Epithelial cell of esophagus (primary cell): ENCODE measurements around the gene MYCBP2.
"Not testable (repeated sequence)": the region's sequence is repeated elsewhere in the genome, so short reads cannot be mapped to it uniquely, and the experiment has no call there.

Experiments used
- DNase-seq: peaks from one replicate; pipeline ENCODE4 v3.0.0; 2010; ENCODE audit warnings: low read depth
- H3K4me3 ChIP-seq: 2 replicates; pipeline ENCODE4 v1.5.1; 2011; ENCODE audit warnings: mild to moderate bottlenecking, low read length, control low read depth
- TF ChIP-seq, protein P1 (sequence below): IDR thresholded peaks from 2 replicates; pipeline ENCODE4 v1.5.1; 2011; ENCODE audit warnings: low read depth, mild to moderate bottlenecking, low read length, control low read depth, inconsistent platforms; ENCODE audit not compliant: insufficient read depth; ENCODE audit errors: missing control alignments

The MYCBP2 gene

DNA sequence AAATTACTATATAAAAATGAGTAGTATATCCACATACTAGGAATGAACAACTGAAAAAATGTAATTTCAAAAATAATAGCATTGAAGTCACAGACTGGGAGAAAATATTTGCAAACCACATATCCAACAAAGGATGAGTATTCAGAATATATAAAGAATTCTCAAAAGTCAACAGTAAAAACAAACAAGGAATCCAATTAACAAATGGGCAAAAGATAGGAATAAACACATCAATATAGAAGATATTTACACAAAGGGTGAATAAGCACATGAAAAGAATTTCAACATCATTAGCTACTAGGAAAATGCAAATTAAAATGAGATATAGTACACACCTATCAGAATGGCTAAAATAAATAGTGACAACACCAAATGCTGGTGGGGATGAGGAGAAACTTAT is 37.0 kb downstream of the MYCBP2 start:
- no peak overlapping the region for H3K4me3 ChIP-seq
- DNase-seq, result no peak
- TF ChIP-seq, protein P1, sequence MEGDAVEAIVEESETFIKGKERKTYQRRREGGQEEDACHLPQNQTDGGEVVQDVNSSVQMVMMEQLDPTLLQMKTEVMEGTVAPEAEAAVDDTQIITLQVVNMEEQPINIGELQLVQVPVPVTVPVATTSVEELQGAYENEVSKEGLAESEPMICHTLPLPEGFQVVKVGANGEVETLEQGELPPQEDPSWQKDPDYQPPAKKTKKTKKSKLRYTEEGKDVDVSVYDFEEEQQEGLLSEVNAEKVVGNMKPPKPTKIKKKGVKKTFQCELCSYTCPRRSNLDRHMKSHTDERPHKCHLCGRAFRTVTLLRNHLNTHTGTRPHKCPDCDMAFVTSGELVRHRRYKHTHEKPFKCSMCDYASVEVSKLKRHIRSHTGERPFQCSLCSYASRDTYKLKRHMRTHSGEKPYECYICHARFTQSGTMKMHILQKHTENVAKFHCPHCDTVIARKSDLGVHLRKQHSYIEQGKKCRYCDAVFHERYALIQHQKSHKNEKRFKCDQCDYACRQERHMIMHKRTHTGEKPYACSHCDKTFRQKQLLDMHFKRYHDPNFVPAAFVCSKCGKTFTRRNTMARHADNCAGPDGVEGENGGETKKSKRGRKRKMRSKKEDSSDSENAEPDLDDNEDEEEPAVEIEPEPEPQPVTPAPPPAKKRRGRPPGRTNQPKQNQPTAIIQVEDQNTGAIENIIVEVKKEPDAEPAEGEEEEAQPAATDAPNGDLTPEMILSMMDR, result no peak

DNA sequence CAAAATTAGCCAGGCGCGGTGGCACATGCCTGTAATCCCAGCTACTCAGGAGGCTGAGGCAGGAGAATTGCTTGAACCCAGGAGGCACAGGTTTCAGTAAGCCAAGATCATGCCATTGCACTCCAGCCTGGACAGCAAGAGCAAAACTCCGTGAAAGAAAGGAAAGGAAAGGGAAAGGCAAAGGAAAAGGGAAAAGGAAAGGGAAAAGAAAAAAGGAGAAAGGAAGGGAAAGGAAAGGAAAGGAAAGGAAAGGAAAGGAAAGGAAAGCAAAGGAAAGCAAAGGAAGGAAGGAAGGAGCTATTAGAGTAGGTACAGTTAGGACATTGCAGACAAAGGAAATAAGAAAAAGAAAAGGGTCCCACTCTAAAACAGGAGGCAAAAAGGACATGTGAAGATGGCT is 41.3 kb downstream of the MYCBP2 start:
- DNase-seq, H3K4me3 ChIP-seq: not testable (repeated sequence)

DNA sequence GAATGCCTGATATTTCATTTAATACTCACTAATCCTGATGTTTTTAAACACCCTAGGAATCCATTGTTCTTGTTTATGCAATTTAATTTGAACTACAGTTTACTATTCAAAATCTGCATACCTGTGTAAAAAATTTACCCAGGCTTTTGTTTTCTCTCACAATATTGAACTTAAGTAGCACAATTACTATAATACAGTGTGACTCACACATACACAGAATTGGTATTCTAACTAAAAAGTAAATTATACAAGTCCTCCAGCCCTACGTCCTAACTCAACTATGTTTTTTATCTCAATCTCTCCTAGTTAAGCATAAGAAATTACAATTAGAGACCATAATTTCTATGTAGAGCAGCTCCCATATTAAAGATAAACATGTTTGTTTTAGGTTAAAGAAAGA is 41.8 kb downstream of the MYCBP2 start:
- TF ChIP-seq, protein P1, result no peak
- no peak for DNase-seq
- no peak overlapping the region for H3K4me3 ChIP-seq

DNA sequence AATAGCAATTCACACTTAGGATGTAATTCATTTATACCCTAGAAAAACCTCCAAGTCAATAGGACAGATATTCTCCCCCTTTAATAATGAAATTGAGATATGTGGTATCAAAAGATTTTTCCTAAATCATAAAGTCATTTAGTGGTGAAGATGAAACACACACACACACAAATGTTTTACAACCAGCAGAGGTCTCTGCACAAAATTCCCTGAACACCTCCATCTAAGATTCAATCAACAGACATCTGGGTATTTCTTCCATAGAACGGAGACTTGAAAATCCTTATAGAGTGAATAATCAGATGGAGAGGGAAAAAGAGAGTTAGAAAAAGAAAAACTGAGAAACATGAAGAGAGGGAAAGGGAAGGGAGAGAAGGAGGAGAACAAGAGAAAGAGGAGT is 52.8 kb downstream of the MYCBP2 start:
- DNase-seq, result no peak
- TF ChIP-seq, protein P1, result no peak
- no peak overlapping the region for H3K4me3 ChIP-seq

DNA sequence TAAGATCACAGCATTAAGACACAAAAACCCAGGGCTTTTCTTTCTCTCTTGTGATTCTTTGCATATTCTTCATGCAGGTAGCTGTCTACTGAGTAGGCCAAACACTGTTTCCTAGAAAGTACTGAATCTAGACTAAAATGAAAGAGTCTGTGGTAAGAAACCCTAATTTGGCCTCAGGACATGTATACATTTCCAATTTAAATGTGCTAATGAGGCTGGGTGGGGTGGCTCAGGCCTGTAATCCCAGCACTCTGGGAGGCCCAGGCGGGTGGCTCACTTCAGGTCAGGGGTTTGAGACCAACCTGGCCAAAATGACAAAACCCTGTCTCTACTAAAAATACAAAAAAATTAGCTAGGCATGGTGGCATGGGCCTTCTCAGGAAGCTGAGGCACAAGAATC is 57.8 kb downstream of the MYCBP2 start:
- H3K4me3 ChIP-seq, result no peak overlapping the region
- TF ChIP-seq, protein P1, result no peak

DNA sequence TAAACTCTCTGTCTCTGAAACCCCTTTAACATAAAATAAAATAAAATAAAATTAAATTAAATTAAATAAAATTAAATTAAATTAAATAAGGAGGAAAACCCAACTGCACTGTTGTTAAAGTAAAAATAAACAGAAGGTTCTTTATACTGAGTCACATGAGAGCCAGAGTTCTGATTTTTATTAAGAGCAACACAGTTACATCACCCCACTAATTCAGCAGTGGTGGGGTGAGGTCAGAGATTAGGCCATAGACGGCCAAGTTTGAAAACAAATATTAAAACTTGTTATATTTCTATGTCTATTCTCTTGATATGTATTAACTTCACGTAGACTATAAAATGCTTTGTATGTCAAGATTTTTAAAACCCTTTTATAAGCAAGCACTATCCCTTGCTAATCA is 59.5 kb downstream of the MYCBP2 start:
- DNase-seq, result no peak
- H3K4me3 ChIP-seq, result no peak overlapping the region
- TF ChIP-seq, protein P1, result no peak

More for the DNA sequence above, 57.8 kb downstream of the MYCBP2 start:
- no peak for DNase-seq

DNA sequence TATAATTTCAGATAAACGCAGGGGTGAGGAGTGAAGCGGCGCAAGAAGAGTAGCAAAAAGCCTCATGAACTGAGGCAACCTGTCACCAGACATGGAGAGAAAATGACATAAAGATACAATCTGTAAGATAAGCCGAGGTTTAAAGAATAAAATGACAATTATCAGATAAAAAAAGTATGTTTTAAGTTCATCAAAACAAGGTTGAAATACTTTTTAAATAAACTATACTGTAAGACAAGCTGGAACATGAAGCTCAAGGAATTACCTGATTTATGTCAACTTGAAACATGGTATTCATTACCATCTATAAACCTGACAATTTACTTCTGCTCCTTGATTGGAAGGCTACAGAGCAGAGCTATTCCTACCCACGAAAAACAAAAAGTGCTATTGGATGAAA is 61.6 kb downstream of the MYCBP2 start:
- H3K4me3 ChIP-seq, result no peak overlapping the region
- no peak for DNase-seq
- TF ChIP-seq, protein P1, result no peak

DNA sequence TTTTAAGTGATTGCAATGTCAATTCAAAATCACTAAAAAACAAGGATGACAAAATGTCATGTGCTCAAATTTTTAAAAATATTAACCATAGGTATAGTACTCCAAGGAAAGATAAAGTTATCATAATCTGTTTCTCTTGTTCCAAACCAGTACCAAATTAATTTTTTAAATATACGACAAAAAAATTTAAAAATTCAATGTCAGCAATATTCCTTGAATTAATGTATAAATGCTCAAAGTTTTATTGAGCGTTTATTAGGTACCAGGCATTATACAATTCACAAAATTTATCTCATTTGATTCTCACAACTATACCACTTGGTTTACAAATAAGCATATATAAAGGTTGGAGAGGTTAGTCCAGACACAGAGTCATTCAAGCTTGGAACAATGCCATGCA is 64.7 kb downstream of the MYCBP2 start:
- TF ChIP-seq, protein P1, result no peak
- no peak for DNase-seq
- no peak overlapping the region for H3K4me3 ChIP-seq
